GM19239 (cell line): ENCODE data around the gene CA5A.
"Not testable (repeated sequence)": the region's sequence is repeated elsewhere in the genome, so short reads cannot be mapped to it uniquely, and the experiment has no call there.

Source experiments
- DNase-seq: peaks from one replicate; pipeline ENCODE4 v3.0.0; 2011; ENCODE audit warnings: low spot score; ENCODE audit not compliant: insufficient read length
- FAIRE-seq: peaks from 2 replicates; lab custom pipeline; 2011; peaks lifted over from hg19 to GRCh38; lab: Jason Lieb, UNC

Gene CA5A

GRCh38 chr16:87874639-87875427 is 61.5 kb downstream of the CA5A start:
- FAIRE-seq (no peak), DNase-seq (no peak)

- FAIRE-seq, DNase-seq: not testable (repeated sequence)
These were observed 65.7 kb downstream of the CA5A start for GRCh38 chr16:87870418-87871291.

GRCh38 chr16:87869879-87870417 is 66.4 kb downstream of the CA5A start:
- not testable (repeated sequence) for DNase-seq, FAIRE-seq

GRCh38 chr16:87869061-87869878 is 67.1 kb downstream of the CA5A start, which contains the start of gene SLC7A5:
SLC7A5 (minus strand) TSS chr16:87869507; CDS start chr16:87869422, 85 bp downstream.
- not testable (repeated sequence) for FAIRE-seq, DNase-seq

GRCh38 chr16:87868254-87869029 is 67.9 kb downstream of the CA5A start:
- DNase-seq, FAIRE-seq: not testable (repeated sequence)

GRCh38 chr16:87865902-87866555 is 70.3 kb downstream of the CA5A start:
- not testable (repeated sequence) for FAIRE-seq, DNase-seq

GRCh38 chr16:87864331-87864989 is 71.9 kb downstream of the CA5A start:
- no peak for DNase-seq
- no peak for FAIRE-seq

- not testable (repeated sequence) for FAIRE-seq, DNase-seq
These were observed 73.0 kb downstream of the CA5A start for GRCh38 chr16:87863327-87863635.

- FAIRE-seq, DNase-seq: not testable (repeated sequence)
These were observed 73.6 kb downstream of the CA5A start for GRCh38 chr16:87862597-87863326.

- DNase-seq, FAIRE-seq: not testable (repeated sequence)
These were observed 74.8 kb downstream of the CA5A start for GRCh38 chr16:87861300-87862099.

- DNase-seq (no peak), FAIRE-seq (no peak)
These were observed 75.6 kb downstream of the CA5A start for GRCh38 chr16:87860553-87861299.

GRCh38 chr16:87858151-87858993 is 78.0 kb downstream of the CA5A start:
- not testable (repeated sequence) for DNase-seq, FAIRE-seq

GRCh38 chr16:87856791-87857228 is 79.5 kb downstream of the CA5A start:
- FAIRE-seq: no peak
- DNase-seq: no peak

- FAIRE-seq: no peak
These were observed 80.2 kb downstream of the CA5A start for GRCh38 chr16:87855852-87856715.

More at GRCh38 chr16:87855852-87856715, 80.2 kb downstream of the CA5A start:
- no peak for DNase-seq
